ENCODE data around the gene HBD.
"Not testable (repeated sequence)": the region's sequence is repeated elsewhere in the genome, so short reads cannot be mapped to it uniquely, and the experiment has no call there.

Gene HBD

DNA sequence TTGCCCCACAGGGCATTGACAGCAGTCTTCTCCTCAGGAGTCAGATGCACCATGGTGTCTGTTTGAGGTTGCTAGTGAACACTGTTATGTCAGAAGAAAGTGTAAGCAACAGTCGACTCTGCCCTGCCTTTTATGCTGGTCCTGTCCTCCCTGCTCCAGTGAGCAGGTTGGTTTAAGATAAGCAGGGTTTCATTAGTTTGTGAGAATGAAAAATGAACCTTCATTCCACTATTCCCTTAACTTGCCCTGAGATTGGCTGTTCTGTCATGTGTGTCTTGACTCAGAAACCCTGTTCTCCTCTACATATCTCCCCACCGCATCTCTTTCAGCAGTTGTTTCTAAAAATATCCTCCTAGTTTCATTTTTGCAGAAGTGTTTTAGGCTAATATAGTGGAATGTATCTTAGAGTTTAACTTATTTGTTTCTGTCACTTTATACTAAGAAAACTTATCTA, at the start of gene HBD:
Gene HBD (minus strand): TSS at position 103 of the 454 bp plus-strand sequence. CDS start 50 bp downstream, at position 53.
- no peak for DNase-seq

DNA sequence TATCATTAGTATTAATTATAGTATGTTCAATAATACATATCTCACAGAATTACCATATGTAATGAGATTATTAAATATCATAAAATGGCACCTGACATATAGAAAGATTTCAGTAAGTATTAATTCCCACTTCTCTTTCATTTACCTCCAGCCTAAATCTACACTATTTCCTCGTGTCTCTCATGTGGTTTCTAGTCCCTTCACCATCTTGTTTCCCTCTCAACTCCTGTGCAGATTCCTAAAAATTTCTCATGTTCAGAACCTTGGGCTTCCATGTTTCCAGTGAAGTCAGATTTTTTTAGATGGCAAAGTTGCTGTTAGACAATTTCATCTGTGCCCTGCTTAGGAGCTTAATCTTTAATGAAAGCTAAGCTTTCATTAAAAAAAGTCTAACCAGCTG, 49.6 kb upstream of the HBD start:
- DNase-seq = no peak

DNA sequence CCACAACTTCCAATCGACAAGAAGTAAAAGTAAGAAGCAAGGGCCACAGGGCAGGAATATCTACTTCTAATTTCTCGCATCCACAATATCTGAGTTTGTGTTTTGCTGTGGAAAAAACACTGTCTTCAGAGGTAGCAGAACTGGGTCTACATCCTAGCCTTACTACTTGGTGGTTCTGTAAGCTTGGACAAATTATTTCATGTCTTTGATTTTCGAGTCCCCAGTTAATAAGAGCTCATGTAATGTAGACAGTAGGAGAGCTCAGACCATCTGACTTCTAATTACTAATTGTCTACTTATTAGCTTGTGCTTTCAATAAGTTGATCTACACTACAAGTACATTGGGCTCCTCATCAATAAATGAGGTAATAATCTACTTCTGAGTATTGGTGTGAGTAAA, 48.8 kb upstream of the HBD start:
- no peak for DNase-seq

DNA sequence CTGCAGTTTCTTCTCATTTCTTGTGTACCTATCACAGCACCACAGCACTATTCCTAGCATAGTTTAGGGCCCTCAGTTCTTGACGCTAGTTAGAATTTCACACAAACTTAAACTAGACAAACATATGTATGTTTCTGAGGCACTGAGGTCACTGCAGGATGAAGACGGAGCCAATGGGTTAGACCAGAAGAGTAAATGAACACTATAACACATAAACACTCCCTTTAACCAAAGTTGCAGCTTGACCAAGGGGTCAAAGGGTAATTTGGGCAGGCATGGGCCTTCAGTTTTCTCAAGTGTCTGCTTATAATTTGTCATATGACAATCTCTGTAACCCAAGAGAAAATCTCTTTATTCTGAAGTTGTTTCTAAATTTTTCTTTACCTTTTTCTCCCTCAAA, 48.3 kb upstream of the HBD start:
- no peak for DNase-seq

DNA sequence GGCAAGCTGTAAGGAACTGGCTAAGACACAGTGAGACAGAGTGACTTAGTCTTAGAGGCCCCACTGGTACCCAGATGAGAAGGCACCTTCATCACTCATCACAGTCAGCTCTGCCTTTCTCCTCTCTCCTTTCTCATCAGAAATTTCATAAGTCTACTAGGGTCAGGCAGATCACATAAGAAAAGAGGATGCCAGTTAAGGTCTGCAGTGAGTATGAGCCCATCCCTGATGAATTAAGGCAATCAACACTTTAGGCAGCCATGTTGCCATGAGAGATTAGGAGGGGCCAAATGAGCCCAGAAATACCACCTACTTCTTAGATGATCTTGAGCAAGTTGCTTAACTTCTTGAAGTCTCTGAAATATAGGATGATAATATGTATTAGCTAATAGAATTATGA, 47.3 kb upstream of the HBD start:
- no peak for DNase-seq

DNA sequence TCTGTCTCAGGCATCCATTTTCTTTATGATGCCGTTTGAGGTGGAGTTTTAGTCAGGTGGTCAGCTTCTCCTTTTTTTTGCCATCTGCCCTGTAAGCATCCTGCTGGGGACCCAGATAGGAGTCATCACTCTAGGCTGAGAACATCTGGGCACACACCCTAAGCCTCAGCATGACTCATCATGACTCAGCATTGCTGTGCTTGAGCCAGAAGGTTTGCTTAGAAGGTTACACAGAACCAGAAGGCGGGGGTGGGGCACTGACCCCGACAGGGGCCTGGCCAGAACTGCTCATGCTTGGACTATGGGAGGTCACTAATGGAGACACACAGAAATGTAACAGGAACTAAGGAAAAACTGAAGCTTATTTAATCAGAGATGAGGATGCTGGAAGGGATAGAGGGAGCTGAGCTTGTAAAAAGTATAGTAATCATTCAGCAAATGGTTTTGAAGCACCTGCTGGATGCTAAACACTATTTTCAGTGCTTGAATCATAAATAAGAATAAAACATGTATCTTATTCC, 46.4 kb upstream of the HBD start:
- peak; percentile 42 for DNase-seq

DNA sequence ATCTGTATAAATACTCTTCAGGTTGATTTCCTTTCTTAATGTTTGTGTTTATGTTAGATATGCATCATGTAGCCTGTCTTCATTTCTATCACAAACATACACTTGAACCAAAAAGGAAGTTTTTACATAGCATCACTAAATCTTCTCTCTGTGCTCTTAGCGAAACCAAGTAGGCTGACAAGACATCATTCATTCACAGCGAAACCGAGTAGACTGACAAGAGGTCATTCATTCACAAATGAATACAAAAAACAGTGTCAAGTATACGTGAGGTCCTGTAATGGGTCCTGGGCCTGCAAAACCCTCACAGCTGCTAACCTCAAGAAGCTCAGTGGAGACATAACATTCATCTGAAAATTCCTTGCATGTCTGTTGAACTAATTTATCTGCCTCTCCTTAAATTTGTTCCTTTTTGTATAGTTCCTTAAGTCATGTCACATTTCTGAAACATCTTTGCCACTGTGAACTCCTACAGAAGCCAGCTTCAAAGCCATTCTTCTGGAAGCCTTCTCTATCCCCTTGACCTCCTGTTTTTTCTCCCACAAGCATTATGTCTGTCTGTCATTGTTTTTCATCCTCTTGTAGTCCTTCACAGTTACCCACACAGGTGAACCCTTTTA, 45.3 kb upstream of the HBD start:
- DNase-seq = no peak

DNA sequence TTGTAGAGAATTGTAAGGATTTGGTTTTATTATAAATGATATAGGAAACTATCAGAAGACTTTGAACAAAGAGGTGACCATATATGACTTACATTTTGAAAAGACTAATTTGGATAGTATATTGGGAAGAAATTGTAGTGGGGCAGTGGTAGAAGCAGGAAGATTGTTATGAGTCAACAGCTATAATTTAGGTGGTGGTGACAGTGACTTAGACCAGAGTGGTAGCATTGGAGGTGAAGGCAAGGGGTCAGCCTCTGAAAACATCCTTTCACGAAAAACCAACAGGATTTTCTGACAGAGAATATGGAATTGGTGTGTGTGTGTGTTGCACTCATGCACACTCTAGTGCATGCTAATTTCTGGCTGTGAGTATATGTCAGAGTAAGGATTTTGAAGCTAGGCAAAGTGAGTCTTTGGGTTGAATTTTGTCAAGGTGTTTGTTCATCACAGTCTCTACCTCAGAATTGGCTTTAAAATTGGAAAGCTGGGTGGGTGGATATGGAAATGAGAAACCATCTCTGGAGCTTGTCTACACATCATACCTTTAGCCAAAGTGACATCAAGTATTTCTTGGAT, 43.6 kb upstream of the HBD start:
- no peak for DNase-seq

DNA sequence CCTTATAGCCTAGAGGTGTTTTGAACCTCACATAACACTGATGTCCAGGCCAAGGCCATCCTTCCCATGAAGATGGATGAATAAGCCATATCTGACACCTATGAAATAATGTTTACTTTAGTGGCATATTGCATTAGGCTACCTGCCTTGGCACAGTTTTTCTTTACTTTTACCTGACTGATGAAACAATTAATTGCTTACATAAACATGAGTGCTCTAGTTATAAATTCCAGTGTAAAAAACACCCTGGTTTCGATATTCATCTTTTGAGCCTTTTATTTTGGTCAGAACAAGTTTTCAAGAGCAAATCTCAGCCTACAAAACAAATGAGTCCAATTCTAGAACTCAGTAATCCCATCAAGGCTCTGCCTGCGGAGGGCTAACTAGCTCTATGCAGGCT, 42.4 kb upstream of the HBD start:
- DNase-seq = no peak

DNA sequence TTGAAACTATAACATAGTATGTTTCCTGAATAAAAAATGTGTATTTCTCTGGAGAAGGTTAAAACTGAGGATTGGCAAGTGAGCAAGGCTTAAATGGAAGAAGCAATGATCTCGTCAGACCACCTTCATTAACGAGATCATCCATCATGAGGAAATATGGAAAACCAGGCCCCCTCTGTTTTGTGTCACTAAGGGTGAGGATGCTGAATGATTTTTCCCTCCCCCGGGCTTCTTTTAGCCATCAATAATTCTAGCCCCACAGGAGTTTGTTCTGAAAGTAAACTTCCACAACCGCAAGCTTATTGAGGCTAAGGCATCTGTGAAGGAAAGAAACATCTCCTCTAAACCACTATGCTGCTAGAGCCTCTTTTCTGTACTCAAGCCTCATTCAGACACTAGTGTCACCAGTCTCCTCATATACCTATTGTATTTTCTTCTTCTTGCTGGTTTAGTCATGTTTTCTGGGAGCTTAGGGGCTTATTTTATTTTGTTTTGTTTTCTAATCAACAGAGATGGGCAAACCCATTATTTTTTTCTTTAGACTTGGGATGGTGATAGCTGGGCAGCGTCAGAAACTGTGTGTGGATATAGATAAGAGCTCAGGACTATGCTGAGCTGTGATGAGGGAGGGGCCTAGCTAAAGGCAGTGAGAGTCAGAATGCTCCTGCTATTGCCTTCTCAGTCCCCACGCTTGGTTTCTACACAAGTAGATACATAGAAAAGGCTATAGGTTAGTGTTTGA, 41.3 kb upstream of the HBD start:
- no peak for DNase-seq

DNA sequence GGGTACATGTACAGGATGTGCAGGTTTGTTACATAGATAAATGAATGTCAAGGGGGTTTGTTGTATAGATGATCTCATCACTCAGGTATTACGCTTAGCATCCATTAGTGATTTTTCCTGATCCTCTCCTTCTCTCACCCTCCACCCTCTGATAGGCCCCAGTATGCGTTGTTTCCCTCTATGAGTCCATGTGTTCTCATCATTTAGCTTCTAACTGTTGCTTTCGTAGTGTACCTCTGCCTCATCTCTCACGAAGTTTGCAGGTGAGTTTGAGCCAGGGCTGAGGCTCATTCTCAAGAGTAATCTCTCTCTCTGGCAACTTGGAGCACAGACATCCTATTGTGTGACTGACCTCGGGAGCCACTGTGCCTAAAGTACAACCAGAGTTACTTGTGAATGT, 40.1 kb upstream of the HBD start:
- no peak for DNase-seq

DNA sequence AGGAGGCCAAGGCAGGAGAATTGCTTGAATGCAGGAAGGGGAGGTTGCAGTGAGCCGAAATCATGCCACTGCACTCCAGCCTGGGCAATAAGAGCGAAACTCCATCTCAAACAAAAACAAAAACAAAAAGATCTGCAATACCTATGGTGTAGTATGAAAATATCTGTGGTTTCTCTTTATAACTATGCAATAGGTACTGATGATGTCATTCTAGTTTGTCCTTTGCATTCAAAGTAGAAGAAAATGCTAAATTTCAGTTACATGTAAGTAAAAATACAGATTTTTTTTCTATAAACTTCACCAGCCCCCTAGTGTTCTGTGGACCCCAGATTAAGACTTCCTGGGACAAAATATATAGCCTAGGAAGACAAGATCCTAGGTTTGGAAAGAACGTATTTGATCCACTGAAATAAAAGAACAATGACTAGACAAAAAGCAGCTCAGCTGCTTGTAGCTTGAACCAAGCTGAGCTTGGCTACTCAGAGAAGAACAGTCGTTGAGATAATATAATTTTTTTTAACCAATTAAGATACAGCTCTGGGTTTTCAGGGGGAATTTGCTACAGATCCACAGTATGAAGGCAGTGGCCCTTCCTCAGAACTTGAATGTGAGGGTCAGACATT, 38.2 kb upstream of the HBD start:
- DNase-seq = no peak

DNA sequence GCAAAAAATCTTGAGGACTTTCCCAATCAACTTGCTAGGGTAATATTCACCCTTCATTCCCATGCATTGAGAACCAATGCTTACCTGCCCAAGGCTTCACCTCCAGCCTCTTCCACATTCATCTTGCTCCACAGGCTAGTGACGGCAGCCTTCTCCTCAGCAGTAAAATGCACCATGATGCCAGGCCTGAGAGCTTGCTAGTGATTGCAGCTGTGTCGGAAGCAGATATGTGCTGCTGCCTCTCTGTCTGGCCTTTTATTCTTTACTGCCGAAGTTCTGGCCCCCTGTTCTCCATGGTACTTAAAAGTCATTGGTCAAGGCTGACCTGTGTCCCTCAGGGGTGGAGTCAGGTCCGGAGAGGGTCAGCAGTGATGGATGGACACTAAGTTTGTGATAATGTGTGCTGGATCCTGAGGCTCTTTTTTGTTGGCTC, 35.4 kb upstream of the HBD start, which contains the start of gene HBE1:
Gene HBE1 (minus strand): TSS at position 231 of the 433 bp plus-strand sequence. CDS start 55 bp downstream, at position 176.
- DNase-seq = no peak

DNA sequence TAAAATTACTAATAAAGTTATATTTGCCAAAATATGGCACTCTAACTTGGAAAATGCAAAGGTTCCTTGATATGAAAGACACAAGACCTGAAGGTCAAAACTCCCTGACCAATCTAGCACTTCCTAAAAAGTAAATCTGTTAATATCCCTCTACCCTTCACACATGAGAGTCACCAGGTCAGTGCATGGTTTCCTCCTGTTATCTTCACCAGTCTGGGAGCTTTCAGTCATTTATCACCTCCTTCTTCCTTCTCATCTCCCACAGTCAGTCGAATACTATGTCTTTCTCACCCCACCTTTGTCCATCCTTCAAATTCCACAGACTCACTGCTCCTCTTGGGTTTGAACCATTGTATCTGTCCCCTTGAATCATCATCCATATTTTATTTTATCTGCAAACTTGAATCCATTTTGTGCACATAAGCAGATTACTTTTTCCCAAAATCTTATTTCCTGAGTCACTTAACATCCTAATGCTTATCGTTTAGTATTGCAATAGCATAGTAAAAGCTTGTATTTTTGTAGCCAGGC, 32.8 kb upstream of the HBD start:
- DNase-seq = no peak

DNA sequence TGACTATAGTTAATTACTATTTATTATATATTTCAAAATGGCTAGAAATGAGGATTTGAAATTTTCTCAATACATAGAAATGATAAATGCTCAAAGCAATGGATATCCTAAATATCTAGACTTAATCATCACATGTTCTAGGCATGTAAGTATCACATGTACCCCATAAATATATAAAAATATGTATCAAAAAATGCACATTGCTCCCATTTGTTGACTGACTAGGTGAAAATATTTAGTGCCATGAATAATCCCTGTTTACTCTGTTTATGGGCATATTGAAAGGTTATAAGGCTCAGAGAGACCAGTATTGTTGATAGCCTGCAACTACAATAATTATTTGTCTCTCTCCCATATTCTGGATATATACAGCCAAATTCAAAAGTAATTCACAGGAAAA, 32.3 kb upstream of the HBD start:
- DNase-seq = no peak

DNA sequence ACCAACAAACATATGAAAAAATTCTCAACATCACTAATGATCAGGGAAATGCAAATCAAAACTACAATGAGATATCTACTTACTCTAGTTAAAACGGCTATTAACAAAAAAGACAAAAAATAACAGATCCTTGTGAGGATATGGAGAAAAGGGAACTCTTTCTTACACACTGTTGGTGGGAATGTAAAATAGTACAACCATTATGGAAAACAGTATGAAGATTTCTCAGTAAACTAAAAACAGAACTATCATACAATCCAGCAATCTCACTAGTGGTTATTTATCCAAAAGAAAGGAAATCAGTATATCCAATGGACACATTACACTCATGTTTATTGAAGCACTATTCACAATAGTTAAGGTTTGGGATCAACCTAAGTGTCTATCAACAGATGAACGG, 31.5 kb upstream of the HBD start:
- no peak for DNase-seq

DNA sequence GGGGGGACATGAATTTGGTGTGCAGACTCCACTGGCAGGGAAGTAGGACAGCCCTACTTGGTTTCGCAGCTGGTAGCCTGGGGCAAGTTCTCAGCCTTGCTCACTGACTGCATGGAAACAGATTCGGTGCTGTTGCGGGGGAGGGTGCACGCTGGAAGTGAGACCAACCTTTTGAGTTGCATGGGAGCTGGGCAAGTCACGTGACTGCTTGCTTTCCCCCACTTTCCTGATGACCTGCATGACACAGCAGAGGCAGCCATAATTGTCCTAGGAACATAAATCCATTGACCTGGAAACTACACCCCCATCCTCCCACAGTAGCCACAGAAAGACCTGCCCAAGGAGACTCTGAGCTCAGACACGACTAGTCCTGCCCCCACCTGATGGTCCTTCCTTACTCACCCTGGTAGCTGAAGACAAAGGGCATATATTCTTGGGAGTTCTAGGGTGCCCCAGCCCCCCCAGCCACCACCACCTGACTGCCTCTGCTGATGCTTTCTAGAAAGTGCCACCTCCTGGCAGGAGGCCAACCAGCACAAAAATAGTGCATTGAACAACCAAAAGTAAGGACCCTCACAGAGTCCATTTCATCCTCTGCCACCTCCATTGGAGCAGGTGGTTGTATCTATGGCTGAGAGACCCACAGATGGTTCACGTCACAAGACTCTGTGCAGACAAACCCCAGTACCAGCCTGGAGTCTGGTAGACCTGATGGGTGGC, 24.4 kb upstream of the HBD start:
- DNase-seq = no peak

DNA sequence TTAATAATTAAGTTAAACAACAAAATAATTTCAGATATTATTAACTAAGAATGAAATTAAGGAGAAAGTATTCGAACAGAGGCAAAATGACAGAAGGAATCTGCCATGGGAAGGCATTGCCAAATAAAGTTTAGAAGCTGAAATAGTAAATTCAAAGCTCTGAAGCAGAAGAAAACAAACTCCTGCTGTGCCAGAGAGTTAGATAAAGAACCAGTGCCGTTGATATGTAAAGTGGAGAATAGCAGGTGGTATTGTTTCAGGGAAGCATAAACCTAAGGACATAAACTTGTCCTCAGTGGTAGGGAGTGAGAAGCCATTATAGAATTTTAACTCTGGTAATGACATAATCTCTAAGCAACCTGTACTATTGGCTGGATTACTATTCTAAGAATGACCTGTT, 23.0 kb upstream of the HBD start:
- no peak for DNase-seq

DNA sequence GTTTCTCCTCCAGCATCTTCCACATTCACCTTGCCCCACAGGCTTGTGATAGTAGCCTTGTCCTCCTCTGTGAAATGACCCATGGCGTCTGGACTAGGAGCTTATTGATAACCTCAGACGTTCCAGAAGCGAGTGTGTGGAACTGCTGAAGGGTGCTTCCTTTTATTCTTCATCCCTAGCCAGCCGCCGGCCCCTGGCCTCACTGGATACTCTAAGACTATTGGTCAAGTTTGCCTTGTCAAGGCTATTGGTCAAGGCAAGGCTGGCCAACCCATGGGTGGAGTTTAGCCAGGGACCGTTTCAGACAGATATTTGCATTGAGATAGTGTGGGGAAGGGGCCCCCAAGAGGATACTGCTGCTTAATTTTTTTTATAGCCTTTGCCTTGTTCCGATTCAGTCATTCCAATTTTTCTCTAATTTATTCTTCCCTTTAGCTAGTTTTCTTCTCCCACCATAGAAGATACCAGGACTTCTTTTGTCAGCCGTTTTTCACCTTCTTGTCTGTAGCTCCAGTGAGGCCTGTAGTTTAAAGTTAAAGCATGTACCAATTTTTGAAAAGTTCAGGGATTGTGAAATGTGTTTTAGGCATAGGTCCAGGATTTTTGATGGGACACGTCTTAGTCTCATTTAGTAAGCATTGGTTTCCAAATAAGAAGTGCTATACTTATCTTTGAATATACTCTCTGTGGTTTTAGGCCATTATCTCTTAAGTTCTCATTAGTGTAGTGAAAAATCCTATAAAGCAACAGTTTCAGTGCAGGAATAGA, 20.5 kb upstream of the HBD start, which contains the start of gene HBG2:
Gene HBG2 (minus strand): TSS at position 136 of the 768 bp plus-strand sequence. CDS start 53 bp downstream, at position 83.
- DNase-seq = not testable (repeated sequence)

DNA sequence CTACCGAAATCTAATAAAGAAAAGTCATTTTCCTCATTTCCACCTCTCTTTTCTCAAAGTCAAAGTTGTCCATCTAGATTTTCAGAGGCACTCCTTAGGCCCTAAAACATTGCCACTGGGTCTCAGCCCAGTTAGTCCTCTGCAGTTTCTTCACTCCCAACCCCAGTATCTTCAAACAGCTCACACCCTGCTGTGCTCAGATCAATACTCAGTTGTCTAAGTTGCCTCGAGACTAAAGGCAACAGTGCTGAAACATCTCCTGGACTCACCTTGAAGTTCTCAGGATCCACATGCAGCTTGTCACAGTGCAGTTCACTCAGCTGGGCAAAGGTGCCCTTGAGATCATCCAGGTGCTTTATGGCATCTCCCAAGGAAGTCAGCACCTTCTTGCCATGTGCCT, 19.7 kb upstream of the HBD start:
- not testable (repeated sequence) for DNase-seq

DNA sequence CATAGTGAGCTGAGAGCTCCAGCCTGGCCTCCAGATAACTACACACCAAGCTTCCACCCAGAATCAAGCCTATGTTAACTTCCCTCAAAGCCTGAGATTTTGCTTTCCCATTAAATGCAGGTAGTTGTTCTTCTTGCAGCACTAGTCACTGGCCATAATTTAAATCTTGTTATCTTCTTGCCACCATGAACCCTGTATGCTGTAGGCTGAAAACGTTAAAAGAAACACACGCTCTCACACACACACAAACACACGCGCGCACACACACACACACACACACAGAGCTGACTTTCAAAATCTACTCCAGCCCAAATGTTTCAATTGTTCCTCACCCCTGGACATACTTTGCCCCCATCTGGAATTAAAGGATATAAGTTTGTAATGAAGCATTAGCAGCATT, 19.2 kb upstream of the HBD start:
- DNase-seq = not testable (repeated sequence)

DNA sequence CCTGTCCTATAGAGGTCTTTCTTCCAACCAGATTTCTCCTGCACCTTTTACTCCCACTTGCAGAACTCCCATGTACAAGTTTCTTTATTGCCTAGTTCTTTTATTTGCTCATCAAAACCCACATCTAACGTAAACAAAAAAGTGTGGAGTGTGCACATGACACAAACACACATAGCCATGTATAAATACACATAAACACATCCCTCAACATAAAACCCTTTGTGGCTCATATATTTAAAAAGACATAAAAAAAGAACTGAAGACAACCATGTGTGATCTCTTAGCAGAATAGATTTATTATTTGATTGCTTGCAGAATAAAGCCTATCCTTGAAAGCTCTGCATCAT, 18.6 kb upstream of the HBD start:
- no peak for DNase-seq
